ENCODE results near the gene GPR55. TPM values are rescaled to one million over a fixed set of nuclear protein-coding genes. Genes with fewer than 3 reads are reported as not detected.

The GPR55 gene
- total RNA-seq, 1 donor from 2014 or later, result not detected

- Mint-ChIP-seq H3K4me1 (peaks cover 64% of the 10 kb centered on the region), H3K36me3 (peaks cover 7% of the 10 kb centered on the region)
Observed at GRCh38 chr2:230870544-230871360, 54.3 kb downstream of the GPR55 start.

DNA sequence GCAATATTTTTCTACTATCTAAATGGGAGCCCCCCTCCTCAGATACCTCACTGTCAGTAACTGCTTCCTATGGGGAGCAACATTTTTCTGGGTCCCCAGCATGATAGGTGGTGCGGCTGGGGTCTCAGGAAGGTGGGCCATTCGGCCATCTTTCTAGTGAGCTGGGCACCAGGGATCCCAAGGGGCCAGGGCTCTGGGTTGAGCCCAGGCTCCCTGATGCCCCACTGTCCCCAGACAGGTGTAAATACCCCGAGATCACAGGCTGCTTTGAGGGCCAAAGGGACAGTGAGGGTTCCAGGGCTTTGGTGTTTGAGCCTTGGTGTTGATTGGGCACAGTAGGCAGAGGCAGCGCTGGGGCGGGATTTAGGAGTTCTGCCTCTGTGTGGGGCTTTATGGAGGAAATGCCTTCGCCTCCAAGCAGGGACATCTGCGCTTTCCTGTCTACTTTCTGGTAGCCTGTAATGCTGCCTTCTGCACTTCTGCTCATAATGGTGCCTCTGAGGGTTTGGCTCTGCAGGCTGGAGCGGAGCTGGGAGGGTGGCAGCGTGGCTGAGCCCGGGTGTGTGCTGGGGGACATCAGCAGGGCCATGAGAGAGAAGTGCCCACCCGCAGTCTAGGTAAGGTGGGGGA lies 55.0 kb downstream of the GPR55 start:
- H3K4me3 Mint-ChIP-seq, result peak overlapping the region; percentile 55
- H3K9me3 Mint-ChIP-seq, result no peaks in the 10 kb centered on the region
- no peaks in the 10 kb centered on the region for H3K27me3 Mint-ChIP-seq (ENCODE audit: low read depth)
- H3K27ac Mint-ChIP-seq, result peak overlapping the region; percentile 98
- H3K4me1 Mint-ChIP-seq, result peaks cover 64% of the 10 kb centered on the region
- peak in 1 of 2 experiments; percentile 42 for DNase-seq (ENCODE audit: low spot score in 2 of 2, unreplicated experiment in 2 of 2)
- TF ChIP-seq, protein P1, sequence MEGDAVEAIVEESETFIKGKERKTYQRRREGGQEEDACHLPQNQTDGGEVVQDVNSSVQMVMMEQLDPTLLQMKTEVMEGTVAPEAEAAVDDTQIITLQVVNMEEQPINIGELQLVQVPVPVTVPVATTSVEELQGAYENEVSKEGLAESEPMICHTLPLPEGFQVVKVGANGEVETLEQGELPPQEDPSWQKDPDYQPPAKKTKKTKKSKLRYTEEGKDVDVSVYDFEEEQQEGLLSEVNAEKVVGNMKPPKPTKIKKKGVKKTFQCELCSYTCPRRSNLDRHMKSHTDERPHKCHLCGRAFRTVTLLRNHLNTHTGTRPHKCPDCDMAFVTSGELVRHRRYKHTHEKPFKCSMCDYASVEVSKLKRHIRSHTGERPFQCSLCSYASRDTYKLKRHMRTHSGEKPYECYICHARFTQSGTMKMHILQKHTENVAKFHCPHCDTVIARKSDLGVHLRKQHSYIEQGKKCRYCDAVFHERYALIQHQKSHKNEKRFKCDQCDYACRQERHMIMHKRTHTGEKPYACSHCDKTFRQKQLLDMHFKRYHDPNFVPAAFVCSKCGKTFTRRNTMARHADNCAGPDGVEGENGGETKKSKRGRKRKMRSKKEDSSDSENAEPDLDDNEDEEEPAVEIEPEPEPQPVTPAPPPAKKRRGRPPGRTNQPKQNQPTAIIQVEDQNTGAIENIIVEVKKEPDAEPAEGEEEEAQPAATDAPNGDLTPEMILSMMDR (IDR thresholded peaks at IDR 0.05; ENCODE audit: unreplicated experiment), result no peak
- peaks cover 4% of the 10 kb centered on the region for H3K36me3 Mint-ChIP-seq

More at GRCh38 chr2:230870544-230871360, 54.3 kb downstream of the GPR55 start:
- DNase-seq (ENCODE audit: low spot score in 2 of 2, unreplicated experiment in 2 of 2), result peak in 1 of 2 experiments; percentile 55
- no peaks in the 10 kb centered on the region for H3K27me3 Mint-ChIP-seq (ENCODE audit: low read depth)
- peak overlapping the region; percentile 55 for H3K4me3 Mint-ChIP-seq
- TF ChIP-seq, protein P1 (IDR thresholded peaks at IDR 0.05; ENCODE audit: unreplicated experiment), result no peak
- H3K9me3 Mint-ChIP-seq, result no peaks in the 10 kb centered on the region
- peak overlapping the region; percentile 98 for H3K27ac Mint-ChIP-seq

DNA sequence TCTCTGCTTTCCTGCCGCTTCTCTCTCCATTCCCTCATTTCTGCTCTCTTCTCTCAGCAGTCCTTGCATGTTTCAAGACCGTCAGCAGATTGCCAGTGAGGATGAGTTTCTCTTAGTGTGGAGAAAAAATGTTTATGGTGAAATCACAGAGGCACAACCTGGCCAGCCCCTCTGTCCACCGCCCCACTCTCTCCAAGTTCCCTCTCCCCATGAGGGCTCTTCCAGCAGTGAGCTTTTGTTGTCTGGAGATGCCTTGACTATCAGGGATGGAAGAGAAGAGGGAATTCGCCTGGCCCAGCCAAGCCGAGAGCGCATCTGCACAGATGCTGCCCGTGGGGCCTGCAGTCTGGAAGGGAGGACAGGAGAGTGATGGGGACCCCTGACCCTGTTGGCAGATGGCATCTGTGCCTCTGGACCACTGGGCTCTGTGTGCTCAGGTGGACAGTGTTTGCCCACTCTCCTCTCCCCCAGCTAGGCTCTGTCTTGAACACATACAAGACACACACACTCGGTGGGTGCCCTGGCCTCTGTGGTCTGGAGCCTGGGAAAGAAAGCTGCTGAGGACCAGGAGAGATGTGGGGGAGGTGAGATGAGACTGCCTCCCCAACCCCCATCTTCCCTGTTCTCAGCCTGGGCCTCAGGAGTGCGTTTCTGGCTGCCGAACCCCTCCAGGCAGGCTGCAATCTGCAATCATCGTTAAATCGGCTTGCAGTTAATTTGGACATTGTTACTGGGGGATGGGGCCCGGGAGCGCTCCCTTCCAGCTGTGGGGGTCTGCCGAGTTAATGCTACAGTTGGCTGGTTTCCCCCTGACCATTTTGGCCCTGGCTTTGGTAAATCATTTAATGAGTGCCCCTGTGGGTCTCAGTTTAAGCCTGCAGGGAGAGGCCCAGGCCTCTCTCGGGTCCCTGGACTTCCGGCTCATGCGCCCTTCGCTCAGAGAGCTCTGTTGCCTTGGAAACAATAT lies 55.8 kb downstream of the GPR55 start:
- Mint-ChIP-seq H3K4me3 (peak overlapping the region; percentile 55), H3K36me3 (peaks cover under 1% of the 10 kb centered on the region), H3K27ac (peak overlapping the region; percentile 98), H3K27me3 (ENCODE audit: low read depth) (no peaks in the 10 kb centered on the region), H3K4me1 (peaks cover 68% of the 10 kb centered on the region), H3K9me3 (no peaks in the 10 kb centered on the region)
- TF ChIP-seq, protein P1 (IDR thresholded peaks at IDR 0.05; ENCODE audit: unreplicated experiment), result no peak
- DNase-seq (ENCODE audit: low spot score in 2 of 2, unreplicated experiment in 2 of 2), result peak in 1 of 2 experiments; percentile 40

DNA sequence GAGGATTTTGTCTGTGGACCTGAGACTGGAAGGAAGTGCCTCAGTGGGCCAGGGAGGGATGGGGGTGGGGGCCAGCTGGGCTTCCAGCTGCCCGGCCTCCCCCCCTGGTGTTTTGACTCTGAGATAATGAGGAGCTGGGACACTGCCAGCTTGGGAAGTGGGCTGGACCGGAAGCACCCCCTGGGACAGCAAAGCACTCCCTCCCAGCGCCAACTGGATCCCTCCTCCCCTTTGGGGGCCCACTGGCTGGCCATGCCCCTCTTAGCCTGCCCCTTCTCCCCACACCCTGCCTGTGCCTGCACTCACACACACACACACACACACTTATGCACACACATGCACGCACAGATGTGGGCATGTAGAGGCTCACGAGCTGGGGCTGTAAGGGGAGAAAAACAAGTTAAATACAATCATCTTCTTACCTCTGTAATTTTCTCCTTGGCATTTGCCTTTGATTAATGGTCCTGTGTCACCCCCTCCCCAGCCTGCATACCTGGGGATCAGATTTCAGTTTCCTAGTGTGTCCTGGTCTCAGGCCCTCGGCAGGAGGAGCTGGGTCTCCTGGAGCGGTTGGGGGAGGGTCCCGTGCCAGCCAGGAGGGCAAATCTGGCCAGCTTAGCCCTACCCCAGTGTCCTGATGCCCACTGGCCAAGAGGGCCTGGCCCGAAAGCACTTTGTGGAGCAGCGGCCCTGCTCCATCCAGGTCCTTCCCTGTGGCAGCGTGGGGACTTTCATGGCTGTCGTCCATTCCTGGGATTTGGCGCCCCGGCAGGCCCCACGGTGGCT lies 56.7 kb downstream of the GPR55 start:
- Mint-ChIP-seq H3K36me3 (no peaks in the 10 kb centered on the region), H3K27me3 (ENCODE audit: low read depth) (no peaks in the 10 kb centered on the region), H3K4me1 (peaks cover 74% of the 10 kb centered on the region), H3K27ac (peak overlapping the region; percentile 98), H3K9me3 (no peaks in the 10 kb centered on the region), H3K4me3 (peak overlapping the region; percentile 55)
- no peak for DNase-seq (ENCODE audit: low spot score in 2 of 2, unreplicated experiment in 2 of 2)
- TF ChIP-seq, protein P1 (IDR thresholded peaks at IDR 0.05; ENCODE audit: unreplicated experiment), result no peak

Measured in mesothelial cell of epicardium (in vitro differentiated cells).